ENCODE data around the gene EIF4E2. TPM values are rescaled to one million over a fixed set of nuclear protein-coding genes. Genes with fewer than 3 reads are reported as not detected.

EIF4E2 gene
- total and polyA plus RNA-seq, 2 of the 13 experiments (the other 11 are each of a cell fraction or from before 2014, with no cell fraction given) = 25.0 to 101 TPM

DNA sequence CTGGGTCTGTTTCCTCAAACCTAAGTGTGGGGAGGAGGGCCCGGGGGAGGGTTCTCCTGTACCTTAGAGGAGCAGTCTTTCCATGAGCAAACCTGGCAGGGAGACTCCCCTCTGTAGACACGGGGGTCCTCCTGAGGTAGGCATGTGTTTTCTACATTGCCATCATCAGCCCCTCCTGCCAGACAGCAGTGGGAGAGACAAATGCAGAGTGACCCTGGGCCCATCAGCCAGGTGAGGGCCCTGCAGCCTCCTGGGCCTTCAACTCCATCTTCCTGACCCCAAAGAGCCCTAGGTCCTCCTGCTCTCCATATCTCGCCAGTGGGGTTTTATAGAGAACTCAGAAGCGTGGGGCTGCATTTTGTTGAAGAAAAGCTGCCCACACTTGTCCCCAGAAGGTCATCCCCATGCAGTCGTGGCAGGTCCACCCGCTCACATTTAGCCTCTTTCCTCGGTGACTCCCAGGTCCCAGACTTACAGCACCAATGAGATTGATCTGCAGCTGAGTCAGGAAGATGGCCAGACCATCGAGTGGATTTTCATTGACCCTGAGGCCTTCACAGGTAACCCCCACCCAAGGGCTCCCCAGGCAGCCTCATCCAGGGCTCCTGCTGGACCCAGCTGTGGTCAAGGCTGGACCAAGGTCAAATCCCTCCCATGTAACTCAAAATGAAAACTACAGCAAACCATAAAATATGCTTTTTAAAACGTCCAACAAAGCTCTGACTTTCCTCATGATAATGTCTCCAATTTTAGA, 8.4 kb upstream of the EIF4E2 start:
- H3K9me3 ChIP-seq (ENCODE audit: low read length) = no peaks in the 10 kb centered on the region
- intact Hi-C loops (cut with micrococcal nuclease; ENCODE audit: unreplicated experiment) (no loop called here), in situ Hi-C loops (cut with HindIII; ENCODE audit: extremely low pct_ligation_motif_present, low pct_unique_long_range_greater_than_20kb) (no loop called here)
- no TSS peak for BruUV-seq (replicated peaks)
- WGBS (ENCODE audit: low lambda C conversion rate) = 46% methylated on average over 9 of the region's 9 CpGs
- H3K27me3 ChIP-seq (ENCODE audit: control insufficient read depth in 1 of 2, insufficient read depth in 2 of 2, low read length in 2 of 2) = no peaks in the 10 kb centered on the region; a peak in 1 of 5 replicates
- TF ChIP-seq ZNF160 (CRISPR knock-in tag; IDR thresholded peaks at IDR 0.05) (no peak), AKAP8 (CRISPR knock-in tag; IDR thresholded peaks at IDR 0.05) (peak; percentile 9; the same call in 1 of the 2 replicates), POLR2A (IDR thresholded peaks at IDR 0.05; ENCODE audit: insufficient read depth in 1 of 2, low read depth in 2 of 2, low read length in 2 of 2) (peak; percentile 5 to 9; a peak in 2 of 4 replicates), ZNF496 (CRISPR knock-in tag; IDR thresholded peaks at IDR 0.05; ENCODE audit: insufficient replicate concordance) (no peak)
- TF ChIP-seq, protein P1, sequence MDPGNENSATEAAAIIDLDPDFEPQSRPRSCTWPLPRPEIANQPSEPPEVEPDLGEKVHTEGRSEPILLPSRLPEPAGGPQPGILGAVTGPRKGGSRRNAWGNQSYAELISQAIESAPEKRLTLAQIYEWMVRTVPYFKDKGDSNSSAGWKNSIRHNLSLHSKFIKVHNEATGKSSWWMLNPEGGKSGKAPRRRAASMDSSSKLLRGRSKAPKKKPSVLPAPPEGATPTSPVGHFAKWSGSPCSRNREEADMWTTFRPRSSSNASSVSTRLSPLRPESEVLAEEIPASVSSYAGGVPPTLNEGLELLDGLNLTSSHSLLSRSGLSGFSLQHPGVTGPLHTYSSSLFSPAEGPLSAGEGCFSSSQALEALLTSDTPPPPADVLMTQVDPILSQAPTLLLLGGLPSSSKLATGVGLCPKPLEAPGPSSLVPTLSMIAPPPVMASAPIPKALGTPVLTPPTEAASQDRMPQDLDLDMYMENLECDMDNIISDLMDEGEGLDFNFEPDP (CRISPR knock-in tag; conservative IDR thresholded peaks at IDR 0.05) = 0 out of 2 replicates have a peak, but pooled peaks have one; percentile 46
- DNase-seq (ENCODE audit: low spot score) = no peak
- ChIA-PET POLR2A (no interaction called here), CTCF (ENCODE audit: low intra/inter-chr PET ratio, low total read pairs) (no interaction called here)
- no peak overlapping the region for H3K27ac ChIP-seq (ENCODE audit: extremely low read length, insufficient read depth, low read length)
- FAIRE-seq = no peak
- H3K79me2 ChIP-seq (ENCODE audit: insufficient read depth, low read length) = no peaks in the 10 kb centered on the region
- ATAC-seq = no peak
- no peak overlapping the region for H2AFZ ChIP-seq (ENCODE audit: low read length)
- H3K4me3 ChIP-seq (replicated peaks in 1 of 3; ENCODE audit: insufficient read depth in 1 of 3, low read depth in 2 of 3, low read length in 3 of 3) = no peak overlapping the region
- H4K20me1 ChIP-seq (ENCODE audit: insufficient read depth, low read length) = no peaks in the 10 kb centered on the region; the same call in 1 of the 2 replicates
- peaks cover 10% of the 10 kb centered on the region; the same call in 1 of the 2 replicates for H3K4me1 ChIP-seq (ENCODE audit: insufficient read depth, low read length)
- H3K4me2 ChIP-seq (ENCODE audit: low read depth, low read length) = no peak overlapping the region
- no peak overlapping the region for H3K9ac ChIP-seq (ENCODE audit: insufficient read depth, low read depth, low read length)
- peaks cover 3% of the 10 kb centered on the region in 2 experiments; a peak in 2 of 5 replicates for H3K36me3 ChIP-seq (replicated peaks in 1 of 2; ENCODE audit: control insufficient read depth in 1 of 2, insufficient read depth in 2 of 2, low read length in 2 of 2)

Data from HepG2 (cell line).